Measurements from ENCODE around the gene RAB27A. TPM values are rescaled to one million over a fixed set of nuclear protein-coding genes. Genes with fewer than 3 reads are reported as not detected.
A peak's percentile ranks its signal among the peaks of the same experiment; 100 is the strongest.

Gene RAB27A
- total and polyA plus RNA-seq, 9 of the 15 experiments (the other 6 are each of a cell fraction or from before 2014, with no cell fraction given), result 31.5 to 171 (median 80.4) TPM

DNA sequence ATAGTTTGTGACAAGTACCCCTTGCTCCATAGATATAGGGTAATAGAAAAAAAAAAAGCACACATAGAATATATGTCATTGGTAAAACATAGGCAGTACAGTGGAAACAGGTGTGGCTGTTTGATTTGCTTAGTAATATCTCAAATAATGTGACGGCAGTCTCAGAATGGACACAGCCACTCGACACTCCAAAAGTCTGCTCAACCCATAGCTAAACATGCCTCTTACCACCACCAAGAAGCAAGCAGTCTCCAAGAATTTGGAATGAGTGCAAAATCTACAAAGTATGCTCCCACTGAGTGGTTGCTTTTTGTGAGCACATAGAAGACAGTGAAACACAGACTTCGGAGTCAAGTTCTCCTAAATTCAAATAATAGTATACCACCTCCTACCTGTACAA, 43.0 kb downstream of the RAB27A start (continued):
- TF ChIP-seq USF1 (CRISPR knock-in tag; IDR thresholded peaks at IDR 0.05) (no peak), CREB1 (IDR thresholded peaks at IDR 0.05) (no peak), CREB1 (CRISPR knock-in tag; IDR thresholded peaks at IDR 0.05) (no peak), SFPQ (IDR thresholded peaks at IDR 0.05; ENCODE audit: low read depth, low read length) (no peak), MAFF (IDR thresholded peaks at IDR 0.05; ENCODE audit: low read length) (no peak), MYBL2 (IDR thresholded peaks at IDR 0.05; ENCODE audit: low read depth) (no peak), MYBL2 (CRISPR knock-in tag; IDR thresholded peaks at IDR 0.05; ENCODE audit: borderline replicate concordance) (no peak)

DNA sequence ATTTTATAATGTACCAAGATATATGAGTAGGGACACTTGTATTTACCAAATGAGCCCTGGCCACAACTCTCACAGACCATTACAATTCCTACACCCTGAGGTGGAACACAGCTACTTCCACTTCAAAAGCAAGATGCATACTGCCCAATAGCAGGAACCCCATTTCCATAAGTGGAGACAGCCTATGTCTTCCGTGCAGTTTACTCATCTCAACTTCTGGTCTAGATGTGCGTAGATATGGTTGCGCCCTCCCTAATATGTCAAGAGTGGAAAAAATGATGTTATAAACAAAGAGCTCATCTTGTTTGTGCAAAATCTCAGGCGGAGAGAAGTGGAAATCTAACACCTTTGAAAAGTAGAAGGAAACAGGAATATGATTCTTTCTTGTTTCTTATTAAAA, 44.6 kb downstream of the RAB27A start:
- no peak overlapping the region for H2AFZ ChIP-seq (ENCODE audit: low read depth, low read length)
- no peak for FAIRE-seq
- H3K79me2 ChIP-seq (ENCODE audit: control insufficient read depth, insufficient read depth, low read length), result peaks cover 71% of the 10 kb centered on the region
- CTCF ChIA-PET (ENCODE audit: low intra/inter-chr PET ratio), result interaction anchor here (0.6 kb wide), 1 partner anchor 73 kb away, joined by 3 read pairs; no protein-coding TSS in a partner anchor
- H3K27me3 ChIP-seq (ENCODE audit: control insufficient read depth in 2 of 2, insufficient read depth in 2 of 2, low read length in 2 of 2), result no peaks in the 10 kb centered on the region
- TF ChIP-seq PRPF4 (IDR thresholded peaks at IDR 0.05; ENCODE audit: insufficient read depth, low read depth, low read length, poor library complexity, severe bottlenecking) (no peak), FOSL1 (tag; conservative IDR thresholded peaks at IDR 0.05) (peak; percentile 50; the same call in 1 of the 2 replicates)
- in situ Hi-C loops (cut with MboI) (no loop called here), intact Hi-C loops (cut with micrococcal nuclease) (no loop called here)
- peaks cover 25% of the 10 kb centered on the region; the same call in 1 of the 3 replicates for H3K36me3 ChIP-seq (ENCODE audit: control insufficient read depth, insufficient read depth, low read length)
- POLR2A ChIA-PET, result interaction anchor here (1.4 kb wide), 1 partner anchor 8 kb away, joined by 3 read pairs; no protein-coding TSS in a partner anchor
- no peak overlapping the region for H3K4me3 ChIP-seq
- 53% methylated on average over 4 of the region's 4 CpGs for WGBS (ENCODE audit: insufficient coverage, low coverage, missing lambda C conversion rate)
- H3K9me3 ChIP-seq (replicated peaks; ENCODE audit: control insufficient read depth, insufficient read depth, low read depth, low read length), result no peaks in the 10 kb centered on the region
- H4K20me1 ChIP-seq (replicated peaks; ENCODE audit: control insufficient read depth, insufficient read depth, low read length), result no peaks in the 10 kb centered on the region
- H3K27ac ChIP-seq (ENCODE audit: extremely low read depth, low read depth, low read length), result no peak overlapping the region
- no peak overlapping the region for H3K4me2 ChIP-seq (ENCODE audit: insufficient read depth, low read length)
- H3K9ac ChIP-seq (ENCODE audit: insufficient read depth in 1 of 2, low read depth in 2 of 2, low read length in 2 of 2), result no peak overlapping the region
- DNase-seq (ENCODE audit: extremely low read depth in 1 of 4, low spot score in 3 of 4), result no peak
- H3K9me1 ChIP-seq (ENCODE audit: control insufficient read depth, insufficient read depth, low read length), result no peaks in the 10 kb centered on the region
- BruUV-seq (replicated peaks), result no TSS peak
- H3K4me1 ChIP-seq (replicated peaks in 1 of 2; ENCODE audit: control insufficient read depth in 2 of 2, insufficient read depth in 2 of 2, low read length in 2 of 2), result peaks cover 7 to 29% of the 10 kb centered on the region in 2 experiments; a peak in 3 of 5 replicates
- no peak for ATAC-seq
